Loucy (cell line): ENCODE data around the gene RERE.

ENCODE experiments used
- CTCF ChIP-seq: fragments of 200-600 bp; sonication (generic); conservative IDR thresholded peaks from 2 replicates; pipeline ENCODE4 v1.5.1; 2014; ENCODE audit warnings: mild to moderate bottlenecking, antibody characterized with exemption, low read length
- EZH2phosphoT487 ChIP-seq: fragments of 200-600 bp; IDR thresholded peaks from 2 replicates; pipeline ENCODE4 v1.6.1; 2018; ENCODE audit warnings: antibody characterized with exemption, mild to moderate bottlenecking, moderate library complexity, borderline replicate concordance

- TF ChIP-seq CTCF (no peak), EZH2phosphoT487 (no peak)
Measured at GRCh38 chr1:8337776-8338525, 479.5 kb downstream of the RERE start.
